NCI-H2196 (cell line): Measurements from ENCODE around the gene XPR1.
"Not testable (repeated sequence)": the region's sequence is repeated elsewhere in the genome, so short reads cannot be mapped to it uniquely, and the experiment has no call there.

Experiments used
- DNase-seq: peaks from one replicate; lab custom pipeline; 2025; ENCODE audit not compliant: unreplicated experiment; lab: John Stamatoyannopoulos, UW

The XPR1 gene

DNA sequence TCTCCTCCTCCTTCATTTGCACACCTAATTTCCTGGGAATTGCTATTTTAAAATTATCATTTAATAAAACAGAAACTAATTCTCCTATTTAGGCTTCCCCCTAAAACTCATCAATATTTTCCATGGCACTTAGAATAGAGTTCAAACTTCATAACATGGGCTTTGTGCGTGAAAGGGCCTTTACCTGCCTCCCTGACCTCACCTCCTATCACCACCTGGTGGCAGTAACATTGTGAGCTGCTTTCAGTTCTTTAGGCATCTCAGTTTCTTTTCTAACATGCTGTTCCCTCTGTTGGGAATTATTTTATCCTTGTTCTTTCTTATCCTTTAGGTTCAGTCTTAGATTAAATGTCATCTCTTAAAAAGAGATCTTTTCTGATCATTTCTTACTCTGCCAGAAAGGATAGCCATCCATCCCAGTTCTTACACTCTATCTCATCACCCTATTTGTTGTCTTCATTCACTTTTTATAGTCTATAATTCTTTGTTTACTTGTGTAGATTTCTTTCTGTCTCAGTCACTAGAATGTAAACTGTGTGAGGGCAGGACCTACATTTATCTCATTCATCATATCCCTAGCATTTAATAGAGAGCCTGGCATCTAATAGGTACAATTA, 147.1 kb downstream of the XPR1 start:
- DNase-seq = no peak

DNA sequence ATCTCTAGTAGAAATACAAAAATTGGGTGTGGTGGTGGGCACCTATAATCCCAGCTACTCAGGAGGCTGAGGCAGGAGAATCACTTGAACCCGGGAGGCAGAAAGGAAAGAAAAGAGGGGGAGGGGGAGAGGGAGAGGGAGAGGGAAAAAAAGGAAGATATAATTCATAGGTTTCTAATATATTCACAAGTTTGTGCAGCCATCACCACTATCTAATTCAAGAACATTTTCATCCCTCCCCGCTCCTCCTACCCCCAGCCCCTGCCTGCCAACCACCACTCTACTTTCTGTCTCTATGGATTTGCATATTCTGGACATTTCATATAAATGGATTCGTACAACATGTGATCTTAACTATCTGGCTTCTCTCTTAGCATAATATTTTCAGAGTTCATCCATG, 147.8 kb downstream of the XPR1 start:
- DNase-seq = no peak

DNA sequence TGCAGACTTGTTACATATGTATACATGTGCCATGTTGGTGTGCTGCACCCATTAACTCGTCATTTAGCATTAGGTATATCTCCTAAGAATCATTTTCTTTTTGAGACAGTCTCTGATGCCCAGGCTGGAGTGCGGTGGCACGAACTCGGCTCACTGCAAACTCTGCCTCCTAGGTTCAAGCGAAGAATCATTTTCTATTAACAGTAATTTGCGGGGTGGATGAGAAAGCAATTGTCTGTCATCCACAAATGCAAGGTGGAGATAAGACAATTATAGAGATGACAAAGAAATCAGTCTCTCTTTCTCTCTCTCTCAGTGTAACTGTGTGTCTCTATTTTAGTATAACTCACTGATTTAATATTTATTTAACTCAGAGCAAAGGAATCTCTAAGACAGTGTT, 149.9 kb downstream of the XPR1 start:
- DNase-seq = no peak

DNA sequence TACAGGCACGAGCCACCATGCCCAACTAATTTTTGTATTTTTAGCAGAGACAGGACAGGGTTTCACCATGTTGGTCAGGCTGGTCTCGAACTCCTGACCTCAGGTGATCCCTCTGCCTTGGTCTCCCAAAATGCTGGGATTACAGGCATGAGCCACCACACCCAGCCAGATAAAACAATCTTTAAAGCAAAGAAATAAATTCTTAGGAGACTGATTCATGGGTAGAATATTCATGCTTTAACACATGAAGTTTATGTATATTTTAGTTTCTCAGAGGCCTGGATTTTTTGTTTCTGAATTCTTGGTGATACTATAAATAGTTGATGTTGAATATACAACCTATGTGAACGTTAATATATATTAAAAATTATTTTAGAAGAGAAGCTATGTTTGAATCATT, 153.5 kb downstream of the XPR1 start:
- no peak for DNase-seq

DNA sequence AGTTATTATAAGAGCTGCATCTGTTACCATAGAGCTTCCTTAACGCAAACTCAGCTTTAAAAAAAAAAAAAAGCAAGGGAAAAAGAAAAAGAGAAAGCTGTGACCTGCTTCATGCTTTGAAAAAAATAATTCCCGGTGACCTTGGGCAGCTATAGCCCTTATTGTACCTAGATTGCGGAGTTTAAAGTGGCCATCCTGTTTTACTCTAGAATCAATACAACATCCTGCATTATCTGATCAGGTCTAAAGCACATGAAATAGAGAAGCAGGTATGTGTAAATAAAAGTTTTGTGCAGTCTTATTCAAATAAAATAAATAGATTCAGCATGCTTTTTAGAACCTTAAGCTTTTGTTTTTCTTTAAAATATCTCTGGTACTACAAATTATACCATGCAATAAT, 154.1 kb downstream of the XPR1 start:
- DNase-seq = no peak

DNA sequence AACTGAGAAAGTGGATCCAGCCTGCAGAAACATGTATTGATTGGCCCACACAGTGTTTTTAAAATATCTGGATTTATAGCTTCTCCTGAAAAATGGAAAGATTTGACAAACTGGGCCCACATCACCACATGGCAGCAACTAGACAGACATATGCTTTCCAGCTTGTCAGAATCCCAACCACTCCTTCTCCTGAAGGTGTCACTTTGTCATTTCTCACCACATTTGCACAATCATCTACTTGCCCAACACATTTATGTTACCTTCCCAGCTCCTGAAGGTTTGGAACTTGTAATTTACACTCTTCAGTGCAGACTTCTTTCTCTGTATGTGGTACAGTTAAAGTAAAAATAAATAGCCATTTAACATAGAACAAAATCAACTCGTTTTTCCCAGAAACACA, 154.8 kb downstream of the XPR1 start:
- no peak for DNase-seq

DNA sequence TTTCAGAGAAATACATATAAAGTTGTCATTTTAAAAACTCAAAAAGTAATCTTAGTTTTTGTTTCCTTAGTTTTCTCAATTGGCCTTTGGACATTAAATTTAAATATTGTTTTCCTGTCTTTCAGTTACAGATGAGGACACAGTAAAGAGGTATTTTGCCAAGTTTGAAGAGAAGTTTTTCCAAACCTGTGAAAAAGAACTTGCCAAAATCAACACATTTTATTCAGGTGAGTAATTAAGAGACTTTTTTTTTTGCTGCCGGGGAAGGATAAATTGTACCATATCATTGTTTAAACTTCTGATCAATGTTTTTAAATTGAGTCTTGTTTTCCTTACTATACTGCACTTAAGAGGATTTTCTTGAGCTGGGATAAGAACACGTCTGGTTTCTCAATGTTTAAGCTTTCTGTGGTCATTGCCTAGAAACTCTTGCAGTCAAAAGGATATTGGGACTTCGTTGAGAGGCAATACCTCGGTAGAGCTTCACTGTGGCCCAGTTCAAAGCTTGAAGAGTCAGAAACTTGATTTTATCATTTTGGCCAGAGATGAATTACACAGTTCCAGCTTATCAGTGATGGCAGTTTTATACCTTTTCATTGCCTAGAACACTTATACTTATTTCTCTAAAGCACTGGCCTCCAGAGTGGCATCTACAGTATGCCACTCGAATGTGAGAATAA, 155.9 kb downstream of the XPR1 start:
- no peak for DNase-seq

DNA sequence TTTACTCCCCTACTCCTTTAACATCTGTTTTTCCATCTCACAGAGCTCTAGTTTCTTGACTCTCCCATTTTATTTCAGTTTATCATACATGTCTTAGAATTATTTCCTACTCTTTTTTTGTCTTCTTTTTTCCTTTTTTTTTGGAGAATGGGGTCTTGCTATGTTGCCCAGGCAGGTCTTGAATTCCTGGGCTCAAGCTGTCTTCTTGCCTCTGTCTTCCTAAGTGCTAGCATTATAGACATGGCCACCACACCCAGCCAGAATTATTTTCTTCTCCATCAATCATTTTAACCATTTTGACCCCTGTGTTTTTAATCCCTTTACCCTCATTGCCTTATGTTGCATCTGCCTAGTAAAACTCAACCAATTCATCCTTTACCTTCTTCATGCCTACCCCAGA, 157.6 kb downstream of the XPR1 start:
- DNase-seq = no peak

DNA sequence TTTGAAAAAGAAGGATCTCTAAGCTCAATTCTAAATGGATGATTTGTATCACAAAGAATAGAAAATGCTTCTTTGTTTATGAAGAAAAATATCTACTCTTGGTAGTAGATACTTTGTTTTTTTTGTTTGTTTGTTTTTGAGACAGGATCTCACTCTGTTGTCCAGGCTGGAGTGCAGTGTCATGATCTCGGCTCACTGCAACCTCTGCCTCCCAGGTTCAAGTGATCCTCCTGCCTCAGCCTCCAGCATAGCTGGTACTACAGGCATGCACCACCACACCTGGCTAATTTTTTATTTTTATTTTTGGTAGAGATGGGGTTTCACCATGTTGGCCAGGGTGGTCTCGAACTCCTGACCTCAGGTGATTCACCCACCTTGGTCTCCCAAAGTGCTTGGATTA, 159.3 kb downstream of the XPR1 start:
- not testable (repeated sequence) for DNase-seq

DNA sequence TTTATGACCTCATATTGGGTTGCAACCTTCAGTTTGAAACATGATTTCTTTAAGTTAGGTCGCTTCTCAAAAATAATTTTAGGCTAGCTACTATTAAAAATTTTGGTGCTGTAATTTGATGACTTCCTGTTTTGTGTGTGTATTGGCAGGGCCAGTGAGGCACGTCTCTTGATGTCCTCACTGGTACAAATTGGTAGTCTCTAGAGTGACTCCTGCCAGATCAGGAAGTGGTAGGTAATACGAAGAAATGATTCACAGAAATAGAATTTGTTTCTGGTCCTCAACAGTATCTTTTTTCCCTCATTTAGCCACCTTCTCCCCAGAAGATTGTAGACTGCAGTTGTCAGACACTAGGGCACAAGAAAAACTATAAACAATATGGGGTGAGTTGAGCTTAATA, 160.0 kb downstream of the XPR1 start:
- no peak for DNase-seq

DNA sequence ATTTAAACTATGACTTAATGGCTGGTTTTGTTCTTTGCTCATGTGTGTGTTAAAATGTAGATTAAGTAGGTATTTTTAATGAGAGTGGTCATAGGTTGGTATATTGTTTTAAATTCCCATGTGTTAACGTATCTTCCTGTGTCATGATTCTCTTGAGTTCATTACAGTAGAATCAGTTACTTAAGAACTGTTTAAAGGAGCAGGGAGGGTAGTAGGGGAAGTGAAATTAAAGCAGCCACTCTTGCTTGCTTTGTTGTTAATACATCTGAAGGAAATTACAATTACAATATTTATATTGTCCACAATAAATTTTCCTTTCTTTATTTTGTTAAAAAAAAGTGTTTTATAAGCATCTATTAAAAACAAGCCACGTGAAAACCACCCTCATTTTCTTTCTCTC, 161.6 kb downstream of the XPR1 start:
- DNase-seq = no peak

DNA sequence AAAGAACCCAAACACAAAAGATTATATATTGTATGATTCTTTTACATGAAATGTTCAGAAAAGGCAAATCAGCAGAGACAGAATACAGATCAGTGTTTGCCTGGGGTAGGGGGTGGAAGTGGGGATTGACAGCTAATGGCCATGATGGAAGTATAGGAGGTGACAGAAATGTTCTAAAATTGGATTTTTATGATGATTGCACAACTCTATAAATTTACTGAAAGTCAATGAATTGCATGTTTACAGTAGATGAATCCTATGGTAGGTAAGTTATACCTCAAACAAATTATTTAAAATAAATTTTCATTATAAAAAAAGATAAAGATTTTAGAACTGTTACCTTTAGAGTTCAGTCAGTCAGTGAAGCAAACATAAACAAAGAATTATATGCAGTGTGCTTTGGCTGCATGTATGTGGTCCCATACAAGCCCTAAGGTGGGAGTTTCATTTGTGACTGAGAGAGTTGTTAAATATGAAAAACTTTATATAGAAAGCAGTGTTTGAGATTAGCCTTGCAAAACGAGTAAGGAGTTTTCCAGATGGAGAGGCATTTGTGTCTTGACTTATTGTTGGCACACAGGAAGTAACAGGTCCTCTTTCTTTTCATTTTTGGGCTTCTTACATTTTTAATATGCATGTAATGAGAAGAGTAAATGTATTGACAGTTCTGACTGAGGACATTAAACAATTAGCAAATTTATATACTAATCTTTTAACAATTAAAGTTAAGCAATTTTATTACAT, 165.2 kb downstream of the XPR1 start:
- DNase-seq = no peak

DNA sequence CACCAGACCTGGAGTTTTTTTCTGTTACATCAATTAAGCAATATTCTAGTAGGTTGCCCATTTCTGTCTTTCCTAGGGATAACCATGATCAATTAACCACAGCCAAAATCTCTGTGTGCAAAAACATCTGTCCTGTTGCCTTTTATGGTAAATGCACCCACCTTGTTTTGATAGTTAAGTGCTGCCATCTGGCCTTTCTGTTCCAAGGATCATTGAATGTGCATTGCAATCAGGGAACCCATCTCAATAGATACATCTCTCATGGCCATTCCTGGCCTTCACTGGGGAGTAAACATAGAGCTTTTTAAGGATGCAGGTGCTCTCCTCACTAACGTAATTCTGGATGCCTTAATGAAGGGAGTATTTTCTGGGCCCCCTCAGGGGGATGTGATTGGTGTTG, 169.1 kb downstream of the XPR1 start:
- no peak for DNase-seq

DNA sequence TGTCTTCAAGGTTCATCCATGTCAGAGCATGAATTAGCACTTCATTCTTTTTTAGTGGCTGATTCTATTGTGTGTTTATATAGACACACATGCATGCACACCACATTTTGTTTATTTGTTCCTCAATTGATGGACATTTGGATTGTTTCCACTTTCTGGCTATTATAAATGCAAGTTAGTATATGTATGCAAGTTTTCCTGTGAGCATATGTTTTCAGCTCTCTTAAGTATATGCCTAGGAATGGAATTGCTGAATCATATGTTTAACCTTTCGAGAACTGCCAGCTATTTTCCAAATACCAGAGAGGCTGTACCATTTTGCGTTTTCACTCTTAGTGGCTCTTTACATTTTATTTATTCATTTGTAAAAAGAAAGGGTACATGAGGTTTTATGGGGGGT, 171.0 kb downstream of the XPR1 start:
- no peak for DNase-seq

DNA sequence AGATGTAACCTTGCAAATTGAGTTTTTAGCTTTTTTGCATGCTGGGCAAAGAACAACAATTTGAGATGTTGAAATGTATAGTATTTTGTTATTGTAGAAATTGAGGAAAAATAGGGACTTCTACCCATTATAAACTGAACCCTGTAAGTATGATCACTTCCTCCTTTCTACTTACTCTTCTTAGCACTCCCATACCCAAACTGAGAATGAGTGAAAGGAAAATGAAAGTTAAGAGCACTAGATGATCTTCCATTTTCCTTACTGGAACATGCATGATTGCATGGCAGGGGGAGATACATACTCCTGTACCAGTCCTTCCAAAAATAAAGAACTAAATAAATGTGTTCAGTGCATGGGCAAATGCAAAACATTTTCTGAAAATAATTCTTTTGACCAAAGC, 173.5 kb downstream of the XPR1 start:
- DNase-seq = no peak

DNA sequence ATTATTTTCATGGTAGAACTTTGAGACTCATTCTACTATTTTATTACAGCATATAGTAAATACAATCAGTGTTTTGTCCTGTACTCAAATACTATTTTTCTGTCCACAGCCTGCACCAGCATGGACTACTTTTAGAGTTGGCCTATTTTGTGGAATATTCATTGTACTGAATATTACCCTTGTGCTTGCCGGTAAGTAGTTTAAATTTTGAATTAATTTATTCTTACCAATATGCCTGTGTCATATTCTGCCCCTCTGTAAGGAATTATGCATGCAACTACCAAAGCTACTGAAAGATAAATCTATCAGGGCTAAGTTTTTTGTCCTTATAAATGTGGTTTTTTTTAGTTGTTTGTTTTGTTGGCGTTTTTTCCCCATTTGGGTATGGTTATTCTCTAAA, 179.5 kb downstream of the XPR1 start:
- DNase-seq = no peak

DNA sequence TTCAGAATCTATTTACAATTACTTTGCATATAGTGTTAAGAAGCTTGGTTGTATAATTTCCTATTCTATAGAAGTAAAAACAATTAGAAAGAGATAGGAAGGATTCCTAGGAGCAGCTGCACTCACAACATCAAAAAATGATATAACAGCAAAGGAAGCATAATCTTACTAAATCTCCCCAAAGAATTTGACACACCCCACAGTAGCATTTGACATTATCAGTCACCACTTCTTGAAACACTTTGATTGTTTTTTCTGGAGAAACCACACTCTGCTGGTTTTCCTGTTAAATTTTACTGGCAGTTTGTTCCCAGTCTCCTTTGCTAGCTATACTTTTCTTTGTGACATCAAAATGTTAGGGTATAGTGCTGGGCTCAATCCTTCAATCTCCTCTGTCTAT, 180.1 kb downstream of the XPR1 start:
- no peak for DNase-seq

DNA sequence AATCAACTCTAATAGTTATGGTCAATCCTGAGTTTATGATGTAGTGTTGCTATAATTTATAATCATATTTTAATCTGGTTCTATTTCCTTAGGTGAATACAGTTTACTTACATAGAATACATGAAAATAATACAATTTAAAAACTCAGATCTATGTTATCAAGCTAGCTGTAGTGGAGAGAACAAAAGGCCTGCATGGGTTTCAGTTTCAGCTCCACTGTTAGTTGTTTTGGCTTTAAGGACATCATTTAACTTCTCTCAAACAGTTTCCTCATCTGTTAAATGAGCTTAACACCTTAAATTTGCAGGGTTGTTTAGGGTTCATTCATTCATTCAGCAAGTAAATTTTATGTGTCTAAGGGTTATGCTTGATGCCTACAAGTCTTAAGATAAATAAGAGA, 182.4 kb downstream of the XPR1 start:
- no peak for DNase-seq

DNA sequence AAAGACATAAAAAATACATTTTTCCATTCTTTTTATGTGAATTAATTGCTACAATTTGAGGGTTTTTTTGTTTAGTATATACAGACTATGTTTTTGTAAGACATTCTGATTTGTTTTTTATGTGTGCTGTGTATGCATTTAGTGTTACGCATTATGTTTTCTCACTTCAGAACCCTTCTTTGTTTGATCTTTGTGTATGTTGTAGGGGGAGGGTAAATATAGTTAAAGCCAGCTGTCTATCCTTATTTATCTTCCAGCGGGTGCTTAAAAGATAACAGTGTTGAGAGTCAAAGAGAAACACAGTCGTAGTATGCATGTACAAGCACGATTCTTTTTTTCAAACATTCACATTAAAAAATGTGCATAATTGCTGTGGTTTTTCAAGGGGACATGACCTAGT, 183.4 kb downstream of the XPR1 start:
- no peak for DNase-seq

DNA sequence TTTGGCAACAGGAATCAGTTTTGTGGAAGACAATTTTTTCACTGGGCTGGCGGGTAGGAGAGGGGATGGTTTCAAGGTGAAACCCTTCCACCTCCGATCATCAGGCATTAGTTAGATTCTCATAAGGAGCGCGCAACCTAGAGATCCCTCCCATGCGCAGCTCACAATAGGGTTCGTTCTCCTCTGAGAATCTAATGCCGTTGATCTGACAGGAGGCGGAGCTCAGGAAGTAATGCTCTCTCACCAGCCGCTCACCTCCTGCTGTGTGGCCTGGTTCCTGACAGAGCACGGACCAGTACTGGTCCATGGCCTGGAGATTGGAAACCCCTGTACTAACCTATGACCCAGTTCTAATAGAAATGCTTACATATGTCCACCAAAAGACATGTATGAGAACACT, 184.3 kb downstream of the XPR1 start:
- no peak for DNase-seq

DNA sequence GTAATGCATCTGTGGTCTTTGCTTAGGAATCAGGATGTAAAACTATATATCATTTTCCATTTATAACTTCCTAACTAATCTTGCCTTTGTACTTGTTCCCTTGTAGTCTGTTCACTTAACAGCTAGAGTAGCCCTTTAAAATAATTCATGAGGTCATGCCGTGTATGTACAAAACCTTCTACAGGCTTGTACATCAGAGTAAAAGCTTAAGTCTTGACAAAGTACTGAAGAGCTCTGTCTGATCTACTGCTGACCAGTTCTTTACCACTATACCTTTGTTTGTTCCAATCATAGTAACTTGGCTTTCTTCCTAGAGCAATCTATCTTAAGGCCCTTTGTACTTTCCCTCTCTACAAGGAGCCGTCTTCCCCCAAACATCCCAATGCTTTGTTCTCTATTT, 190.1 kb downstream of the XPR1 start:
- DNase-seq = no peak

DNA sequence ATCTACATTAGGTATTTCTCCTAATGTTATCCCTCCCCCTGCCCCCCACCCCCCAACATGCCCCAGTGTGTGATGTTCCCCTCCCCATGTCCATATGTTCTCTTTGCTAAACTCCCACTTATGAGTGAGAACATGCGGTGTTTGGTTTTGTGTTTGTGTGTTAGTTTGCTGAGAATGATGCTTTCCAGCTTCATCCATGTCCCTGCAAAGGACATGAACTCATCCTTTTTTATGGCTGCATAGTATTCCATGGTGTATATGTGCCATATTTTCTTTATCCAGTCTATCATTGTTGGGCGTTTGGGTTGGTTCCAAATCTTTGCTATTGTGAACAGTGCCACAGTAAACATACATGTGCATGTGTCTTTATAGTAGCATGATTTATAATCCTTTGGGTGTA, 199.7 kb downstream of the XPR1 start:
- not testable (repeated sequence) for DNase-seq

DNA sequence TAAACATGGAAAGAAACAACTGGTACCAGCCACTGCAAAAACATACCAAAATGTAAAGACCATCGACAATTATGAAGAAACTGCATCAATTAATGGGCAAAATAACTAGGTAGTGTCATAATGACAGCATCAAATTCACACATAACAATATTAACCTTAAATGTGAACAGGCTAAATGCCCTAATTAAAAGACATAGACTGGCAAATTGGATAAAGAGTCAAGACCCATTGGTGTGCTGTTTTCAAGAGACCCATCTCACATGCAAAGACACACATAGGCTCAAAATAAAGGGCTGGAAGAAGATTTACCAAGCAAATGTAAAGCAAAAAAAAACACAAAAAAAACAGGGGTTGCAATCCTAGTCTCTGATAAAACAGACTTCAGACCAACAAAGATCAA, 201.4 kb downstream of the XPR1 start:
- not testable (repeated sequence) for DNase-seq
